WTC11 (cell line): ENCODE results near the gene SNPH. TPM values are rescaled to one million over a fixed set of nuclear protein-coding genes. Genes with fewer than 3 reads are reported as not detected.

ENCODE experiments used
- ATAC-seq: fragments of 200-7000 bp; cut with Tn5 transposase; 2 replicates; pipeline ENCODE4 v1.10.0; 2021; ENCODE audit warnings: mild to moderate bottlenecking, moderate library complexity
- CTCF ChIA-PET: fragments of 300-600 bp; sonication (Branson Sonifier 250); formaldehyde crosslinking; loops from one replicate; lab custom pipeline; 2021; ENCODE audit warnings: antibody characterized with exemption; lab: Charles Lee
- POLR2A ChIA-PET: fragments of 350-600 bp; sonication (Branson Sonifier 250); formaldehyde crosslinking; loops from one replicate; lab custom pipeline; 2021; ENCODE audit warnings: antibody characterized with exemption; lab: Charles Lee
- DNase-seq: peaks from one replicate; pipeline ENCODE4 v3.0.0; 2021; ENCODE audit warnings: low spot score
- H3K27ac Mint-ChIP-seq: 2 replicates; pipeline ENCODE4 v1.8.0; 2021; ENCODE audit warnings: mixed read lengths
- H3K27me3 Mint-ChIP-seq: 2 replicates; pipeline ENCODE4 v1.8.0; 2021; ENCODE audit warnings: low read depth, mild to moderate bottlenecking, moderate library complexity, mixed read lengths
- H3K36me3 Mint-ChIP-seq: 2 replicates; pipeline ENCODE4 v1.8.0; 2021; ENCODE audit warnings: mixed read lengths
- H3K4me1 Mint-ChIP-seq: 2 replicates; pipeline ENCODE4 v1.8.0; 2022; ENCODE audit warnings: mixed read lengths
- H3K4me3 Mint-ChIP-seq: 2 replicates; pipeline ENCODE4 v1.8.0; 2021; ENCODE audit warnings: mild to moderate bottlenecking, moderate library complexity, mixed read lengths
- H3K9me3 Mint-ChIP-seq: 2 replicates; pipeline ENCODE4 v1.8.0; 2021; ENCODE audit warnings: mixed read lengths
- CBFB ChIP-seq: sonication (generic); formaldehyde crosslinking; IDR thresholded peaks from 2 replicates; pipeline ENCODE4 v1.8.1; 2022; ENCODE audit warnings: mild to moderate bottlenecking, low read depth, missing genetic modification reagents
- CREM ChIP-seq: sonication (generic); formaldehyde crosslinking; IDR thresholded peaks from 2 replicates; pipeline ENCODE4 v1.8.1; 2022; ENCODE audit warnings: mild to moderate bottlenecking, missing genetic modification reagents, moderate library complexity
- EMX1 ChIP-seq: fragments of 250-450 bp; sonication (Bioruptor Pico); IDR thresholded peaks from 2 replicates; pipeline ENCODE4 v1.8.0; 2021; ENCODE audit warnings: mild to moderate bottlenecking
- GABPB1 ChIP-seq: sonication (generic); formaldehyde crosslinking; IDR thresholded peaks from 2 replicates; pipeline ENCODE4 v1.8.1; 2023; ENCODE audit warnings: mild to moderate bottlenecking, missing genetic modification reagents
- KAT7 ChIP-seq: sonication (generic); formaldehyde crosslinking; IDR thresholded peaks from 2 replicates; pipeline ENCODE4 v1.8.1; 2023; ENCODE audit warnings: missing genetic modification reagents, mild to moderate bottlenecking, borderline replicate concordance
- MLX ChIP-seq: sonication (generic); formaldehyde crosslinking; IDR thresholded peaks from 2 replicates; pipeline ENCODE4 v1.8.1; 2023; ENCODE audit warnings: mild to moderate bottlenecking, missing genetic modification reagents, moderate library complexity
- RELA ChIP-seq: sonication (generic); formaldehyde crosslinking; IDR thresholded peaks from 2 replicates; pipeline ENCODE4 v1.8.1; 2022; ENCODE audit warnings: missing genetic modification reagents, mild to moderate bottlenecking, borderline replicate concordance
- SMAD4 ChIP-seq: sonication (generic); formaldehyde crosslinking; IDR thresholded peaks from 2 replicates; pipeline ENCODE4 v1.8.0; 2022; ENCODE audit warnings: mild to moderate bottlenecking, missing genetic modification reagents
- SOX15 ChIP-seq: fragments of 250-450 bp; sonication (Bioruptor Pico); IDR thresholded peaks from 2 replicates; pipeline ENCODE4 v1.9.0; 2021; ENCODE audit warnings: mild to moderate bottlenecking
- SP1 ChIP-seq: sonication (generic); formaldehyde crosslinking; conservative IDR thresholded peaks from 2 replicates; pipeline ENCODE4 v1.8.1; 2022; ENCODE audit warnings: missing genetic modification reagents
- TEAD1 ChIP-seq: sonication (generic); formaldehyde crosslinking; IDR thresholded peaks from 2 replicates; pipeline ENCODE4 v1.8.0; 2022; ENCODE audit warnings: mild to moderate bottlenecking, missing genetic modification reagents
- ZNF263 ChIP-seq: sonication (generic); formaldehyde crosslinking; IDR thresholded peaks from 2 replicates; pipeline ENCODE4 v1.8.1; 2022; ENCODE audit warnings: low read depth, mild to moderate bottlenecking, moderate library complexity, missing genetic modification reagents
- ZNF317 ChIP-seq: sonication (generic); formaldehyde crosslinking; IDR thresholded peaks from 2 replicates; pipeline ENCODE4 v1.8.1; 2023; ENCODE audit warnings: low read depth, mild to moderate bottlenecking, moderate library complexity, missing genetic modification reagents, borderline replicate concordance
- ZNF532 ChIP-seq: fragments of 250-450 bp; sonication (Bioruptor Pico); IDR thresholded peaks from 2 replicates; pipeline ENCODE4 v1.9.0; 2021; ENCODE audit warnings: mild to moderate bottlenecking, borderline replicate concordance
- total RNA-seq: library from RNA; stranded (reverse); gene quantifications from 3 replicates; pipeline ENCODE4 v1.2.3, GENCODE V29; 2021
- TF ChIP-seq, protein P1 (sequence below): fragments of 250-450 bp; sonication (Bioruptor Pico); IDR thresholded peaks from 2 replicates; pipeline ENCODE4 v1.9.0; 2021; ENCODE audit warnings: mild to moderate bottlenecking
- TF ChIP-seq, protein P2 (sequence below): sonication (generic); formaldehyde crosslinking; conservative IDR thresholded peaks from 2 replicates; pipeline ENCODE4 v1.8.1; 2023; ENCODE audit warnings: mild to moderate bottlenecking, low read depth, missing genetic modification reagents, moderate library complexity
- TF ChIP-seq, protein P3 (sequence below): fragments of 250-450 bp; sonication (Bioruptor Pico); IDR thresholded peaks from 2 replicates; pipeline ENCODE4 v2.1.2; 2022; ENCODE audit warnings: mild to moderate bottlenecking, moderate library complexity
- TF ChIP-seq, protein P4 (sequence below): sonication (generic); formaldehyde crosslinking; IDR thresholded peaks from 2 replicates; pipeline ENCODE4 v1.8.0; 2022; ENCODE audit warnings: mild to moderate bottlenecking, missing genetic modification reagents

Gene SNPH
- total RNA-seq, 1 experiment from 2014 or later, result 3.5 TPM

DNA sequence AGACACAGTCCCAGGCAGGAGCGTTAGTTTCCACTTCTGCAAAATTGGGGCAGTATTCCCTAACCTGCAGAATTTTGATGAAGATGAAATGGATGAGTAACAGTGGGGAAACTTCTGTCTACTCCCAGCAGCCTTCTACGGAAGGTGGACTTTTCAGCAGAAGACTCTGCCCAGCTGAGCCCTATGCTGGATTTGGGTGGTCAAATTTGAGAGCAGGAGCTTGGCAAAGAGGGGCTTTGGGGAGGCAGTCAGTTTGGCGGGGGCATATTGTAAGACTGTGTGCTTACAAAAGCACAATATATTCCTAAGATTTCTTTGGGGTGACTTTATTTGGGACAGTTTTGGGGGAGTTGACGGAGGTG lies 68.3 kb downstream of the SNPH start:
- POLR2A ChIA-PET, result interaction anchor here (0.6 kb wide), 1 partner anchor 732 kb away, joined by 5 read pairs; no protein-coding TSS in a partner anchor
- ATAC-seq, result no peak
- Mint-ChIP-seq H3K9me3 (no peaks in the 10 kb centered on the region), H3K4me3 (no peak overlapping the region), H3K4me1 (peaks cover 16% of the 10 kb centered on the region), H3K27me3 (no peaks in the 10 kb centered on the region; the same call in 1 of the 2 replicates), H3K36me3 (peaks cover 16% of the 10 kb centered on the region), H3K27ac (no peak overlapping the region)
- CTCF ChIA-PET, result interaction anchor here (0.6 to 1.1 kb wide), 6 partner anchors 9 to 170 kb away, joined by 3 to 6 read pairs (median 4); no protein-coding TSS in a partner anchor
- DNase-seq, result no peak
- TF ChIP-seq ZNF532 (CRISPR knock-in tag), result no peak
- TF ChIP-seq, protein P1, sequence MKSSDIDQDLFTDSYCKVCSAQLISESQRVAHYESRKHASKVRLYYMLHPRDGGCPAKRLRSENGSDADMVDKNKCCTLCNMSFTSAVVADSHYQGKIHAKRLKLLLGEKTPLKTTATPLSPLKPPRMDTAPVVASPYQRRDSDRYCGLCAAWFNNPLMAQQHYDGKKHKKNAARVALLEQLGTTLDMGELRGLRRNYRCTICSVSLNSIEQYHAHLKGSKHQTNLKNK (CRISPR knock-in tag), result no peak
- TF ChIP-seq MLX (CRISPR knock-in tag), result no peak
- TF ChIP-seq, protein P2, sequence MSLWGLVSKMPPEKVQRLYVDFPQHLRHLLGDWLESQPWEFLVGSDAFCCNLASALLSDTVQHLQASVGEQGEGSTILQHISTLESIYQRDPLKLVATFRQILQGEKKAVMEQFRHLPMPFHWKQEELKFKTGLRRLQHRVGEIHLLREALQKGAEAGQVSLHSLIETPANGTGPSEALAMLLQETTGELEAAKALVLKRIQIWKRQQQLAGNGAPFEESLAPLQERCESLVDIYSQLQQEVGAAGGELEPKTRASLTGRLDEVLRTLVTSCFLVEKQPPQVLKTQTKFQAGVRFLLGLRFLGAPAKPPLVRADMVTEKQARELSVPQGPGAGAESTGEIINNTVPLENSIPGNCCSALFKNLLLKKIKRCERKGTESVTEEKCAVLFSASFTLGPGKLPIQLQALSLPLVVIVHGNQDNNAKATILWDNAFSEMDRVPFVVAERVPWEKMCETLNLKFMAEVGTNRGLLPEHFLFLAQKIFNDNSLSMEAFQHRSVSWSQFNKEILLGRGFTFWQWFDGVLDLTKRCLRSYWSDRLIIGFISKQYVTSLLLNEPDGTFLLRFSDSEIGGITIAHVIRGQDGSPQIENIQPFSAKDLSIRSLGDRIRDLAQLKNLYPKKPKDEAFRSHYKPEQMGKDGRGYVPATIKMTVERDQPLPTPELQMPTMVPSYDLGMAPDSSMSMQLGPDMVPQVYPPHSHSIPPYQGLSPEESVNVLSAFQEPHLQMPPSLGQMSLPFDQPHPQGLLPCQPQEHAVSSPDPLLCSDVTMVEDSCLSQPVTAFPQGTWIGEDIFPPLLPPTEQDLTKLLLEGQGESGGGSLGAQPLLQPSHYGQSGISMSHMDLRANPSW (CRISPR knock-in tag), result no peak
- no peak for TF ChIP-seq CREM
- TF ChIP-seq SP1 (CRISPR knock-in tag), result no peak
- TF ChIP-seq TEAD1 (CRISPR knock-in tag), result no peak
- no peak for TF ChIP-seq ZNF317 (CRISPR knock-in tag)
- TF ChIP-seq, protein P3, sequence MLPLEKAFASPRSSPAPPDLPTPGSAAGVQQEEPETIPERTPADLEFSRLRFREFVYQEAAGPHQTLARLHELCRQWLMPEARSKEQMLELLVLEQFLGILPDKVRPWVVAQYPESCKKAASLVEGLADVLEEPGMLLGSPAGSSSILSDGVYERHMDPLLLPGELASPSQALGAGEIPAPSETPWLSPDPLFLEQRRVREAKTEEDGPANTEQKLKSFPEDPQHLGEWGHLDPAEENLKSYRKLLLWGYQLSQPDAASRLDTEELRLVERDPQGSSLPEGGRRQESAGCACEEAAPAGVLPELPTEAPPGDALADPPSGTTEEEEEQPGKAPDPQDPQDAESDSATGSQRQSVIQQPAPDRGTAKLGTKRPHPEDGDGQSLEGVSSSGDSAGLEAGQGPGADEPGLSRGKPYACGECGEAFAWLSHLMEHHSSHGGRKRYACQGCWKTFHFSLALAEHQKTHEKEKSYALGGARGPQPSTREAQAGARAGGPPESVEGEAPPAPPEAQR, result no peak
- TF ChIP-seq, protein P4, sequence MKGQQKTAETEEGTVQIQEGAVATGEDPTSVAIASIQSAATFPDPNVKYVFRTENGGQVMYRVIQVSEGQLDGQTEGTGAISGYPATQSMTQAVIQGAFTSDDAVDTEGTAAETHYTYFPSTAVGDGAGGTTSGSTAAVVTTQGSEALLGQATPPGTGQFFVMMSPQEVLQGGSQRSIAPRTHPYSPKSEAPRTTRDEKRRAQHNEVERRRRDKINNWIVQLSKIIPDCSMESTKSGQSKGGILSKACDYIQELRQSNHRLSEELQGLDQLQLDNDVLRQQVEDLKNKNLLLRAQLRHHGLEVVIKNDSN (CRISPR knock-in tag), result no peak
- TF ChIP-seq SMAD4 (CRISPR knock-in tag), result no peak
- no peak for TF ChIP-seq KAT7

GRCh38 chr20:1334761-1335160 lies 68.7 kb downstream of the SNPH start:
- Mint-ChIP-seq H3K27me3 (no peaks in the 10 kb centered on the region; the same call in 1 of the 2 replicates), H3K9me3 (no peaks in the 10 kb centered on the region), H3K36me3 (peaks cover 16% of the 10 kb centered on the region), H3K4me3 (no peak overlapping the region), H3K4me1 (peaks cover 16% of the 10 kb centered on the region), H3K27ac (no peak overlapping the region)
- DNase-seq (no peak), ATAC-seq (peak; percentile 43; the same call in 1 of the 2 replicates)
- TF ChIP-seq ZNF263 (CRISPR knock-in tag) (no peak), RELA (no peak), MLX (CRISPR knock-in tag) (no peak), EMX1 (CRISPR knock-in tag) (no peak), GABPB1 (peak; percentile 71; the same call in 1 of the 2 replicates), SOX15 (CRISPR knock-in tag) (no peak), CBFB (CRISPR knock-in tag) (no peak)
- TF ChIP-seq, protein P4 (CRISPR knock-in tag), result no peak
- CTCF ChIA-PET, result interaction anchor here (0.6 to 1.1 kb wide), 6 partner anchors 9 to 169 kb away, joined by 3 to 6 read pairs (median 4); no protein-coding TSS in a partner anchor
- POLR2A ChIA-PET, result interaction anchor here (0.6 kb wide), 1 partner anchor 732 kb away, joined by 5 read pairs; no protein-coding TSS in a partner anchor
